Mesenteric fat pad (tissue), 1 donor: ENCODE results near the gene OTP. TPM values are rescaled to one million over a fixed set of nuclear protein-coding genes. Genes with fewer than 3 reads are reported as not detected.

Source experiments
- DNase-seq: peaks from one replicate; pipeline ENCODE4 v3.0.0-alpha.2; 2020; ENCODE audit warnings: low spot score
- long read RNA-seq: library from polyadenylated mRNA; unstranded; transcript quantifications from one replicate; pipeline ENCODE4 v2.0.0, GENCODE V29; 2020
- total RNA-seq: library from RNA; stranded (reverse); fragmentation: NEBNext Ultra II Directional; extraction: Animal tissue kit (Norgen Biotek cat#: 25700); gene quantifications from one replicate; pipeline ENCODE4 v1.2.1, GENCODE V29; 2021
- donor health status: DM: yes; HTN: yes; CAD: no.

The OTP gene
- total RNA-seq, result not detected
- long read RNA-seq, result 0 reads

DNA sequence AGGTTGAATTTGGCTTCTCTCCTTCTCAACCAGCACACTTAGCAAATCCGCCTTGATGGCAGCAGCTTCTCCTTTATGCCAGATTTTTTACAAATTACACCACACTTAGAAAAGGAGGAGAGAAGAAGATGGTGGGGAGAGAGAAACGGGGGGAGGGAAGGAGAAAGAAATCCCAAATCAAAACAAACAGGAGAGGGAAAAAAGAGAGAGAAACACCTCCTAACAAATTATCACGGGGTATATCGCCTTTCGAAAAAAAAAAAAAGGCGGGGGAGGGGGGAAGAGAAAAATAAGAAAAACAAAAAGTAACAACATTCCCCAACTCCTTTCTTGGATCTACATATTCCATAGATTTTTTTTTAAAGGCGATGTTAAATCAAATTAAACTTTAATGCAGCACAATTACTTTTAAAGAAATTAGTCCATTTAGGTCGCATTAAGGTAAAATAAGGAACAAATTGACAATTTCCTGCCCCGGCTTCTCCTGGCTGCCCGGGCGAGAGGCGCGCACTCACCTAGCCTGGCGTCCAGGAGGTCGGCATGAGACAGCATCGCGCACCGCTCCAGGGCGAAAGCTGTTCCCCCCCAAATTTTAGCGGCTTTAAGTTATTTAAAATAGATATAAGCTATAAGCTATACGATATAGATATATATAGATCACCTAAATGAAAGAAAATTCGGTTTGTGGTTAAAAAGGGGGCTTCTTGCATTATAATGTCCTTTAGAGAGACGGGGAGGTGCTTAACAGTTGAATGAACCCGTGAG lies at the start of gene OTP:
OTP (minus strand) TSS at position 716 of the 765 bp plus-strand sequence; CDS start at position 552, 164 bp downstream.
- no peak for DNase-seq

GRCh38 chr5:77683171-77683732 lies 44.7 kb upstream of the OTP start:
- DNase-seq, result no peak

DNA sequence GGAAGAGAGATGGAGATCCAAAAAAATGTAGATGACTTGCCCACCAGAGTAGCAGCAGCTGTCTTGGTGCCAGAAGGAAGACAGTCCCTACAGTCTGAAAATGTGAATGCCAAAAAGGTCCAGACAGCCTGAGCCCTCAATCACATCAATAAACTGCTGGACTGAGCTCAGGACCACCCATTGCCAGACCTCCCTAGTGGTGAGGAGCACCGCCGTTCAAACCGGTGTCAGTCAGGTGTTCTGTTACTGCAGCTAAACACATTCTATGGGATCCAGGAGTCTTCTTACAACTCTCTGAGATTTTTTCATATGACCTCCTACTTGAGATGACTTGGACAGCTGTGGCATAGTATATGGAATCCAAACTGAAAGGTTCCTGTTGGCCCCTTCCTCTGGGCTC lies 32.0 kb upstream of the OTP start:
- DNase-seq, result no peak

GRCh38 chr5:77669677-77670076 lies 31.2 kb upstream of the OTP start:
- DNase-seq, result no peak

GRCh38 chr5:77663090-77663863 lies 24.8 kb upstream of the OTP start:
- DNase-seq, result no peak

DNA sequence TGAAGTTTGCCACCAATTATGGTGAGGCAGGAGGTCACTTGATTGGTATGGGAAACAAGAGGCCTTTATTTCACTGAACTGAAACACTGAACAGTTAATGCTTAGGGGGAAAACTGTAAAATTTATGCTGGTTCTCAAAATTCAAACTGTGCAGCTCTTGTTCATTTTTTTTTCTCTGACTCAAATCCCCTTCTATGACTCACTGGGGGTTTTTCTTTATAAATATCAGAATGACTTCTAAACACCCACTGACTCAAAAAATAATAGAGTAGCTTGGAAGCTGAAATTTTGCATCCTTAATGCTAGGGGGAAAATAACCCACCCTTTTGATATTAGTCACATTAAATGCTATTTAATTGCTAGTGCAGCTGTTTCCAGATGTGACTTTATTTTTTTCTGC lies 24.1 kb upstream of the OTP start:
- no peak for DNase-seq

- DNase-seq, result no peak
Measured at GRCh38 chr5:77658662-77659061, 20.1 kb upstream of the OTP start.

- no peak for DNase-seq
Measured at GRCh38 chr5:77651343-77651742, 12.8 kb upstream of the OTP start.

- DNase-seq, result no peak
Measured at GRCh38 chr5:77650686-77651085, 12.2 kb upstream of the OTP start.

- no peak for DNase-seq
Measured at GRCh38 chr5:77649776-77650175, 11.3 kb upstream of the OTP start.

- DNase-seq, result no peak
Measured at GRCh38 chr5:77645995-77646639, 7.6 kb upstream of the OTP start.

GRCh38 chr5:77645158-77645994 lies 6.9 kb upstream of the OTP start:
- DNase-seq, result no peak

DNA sequence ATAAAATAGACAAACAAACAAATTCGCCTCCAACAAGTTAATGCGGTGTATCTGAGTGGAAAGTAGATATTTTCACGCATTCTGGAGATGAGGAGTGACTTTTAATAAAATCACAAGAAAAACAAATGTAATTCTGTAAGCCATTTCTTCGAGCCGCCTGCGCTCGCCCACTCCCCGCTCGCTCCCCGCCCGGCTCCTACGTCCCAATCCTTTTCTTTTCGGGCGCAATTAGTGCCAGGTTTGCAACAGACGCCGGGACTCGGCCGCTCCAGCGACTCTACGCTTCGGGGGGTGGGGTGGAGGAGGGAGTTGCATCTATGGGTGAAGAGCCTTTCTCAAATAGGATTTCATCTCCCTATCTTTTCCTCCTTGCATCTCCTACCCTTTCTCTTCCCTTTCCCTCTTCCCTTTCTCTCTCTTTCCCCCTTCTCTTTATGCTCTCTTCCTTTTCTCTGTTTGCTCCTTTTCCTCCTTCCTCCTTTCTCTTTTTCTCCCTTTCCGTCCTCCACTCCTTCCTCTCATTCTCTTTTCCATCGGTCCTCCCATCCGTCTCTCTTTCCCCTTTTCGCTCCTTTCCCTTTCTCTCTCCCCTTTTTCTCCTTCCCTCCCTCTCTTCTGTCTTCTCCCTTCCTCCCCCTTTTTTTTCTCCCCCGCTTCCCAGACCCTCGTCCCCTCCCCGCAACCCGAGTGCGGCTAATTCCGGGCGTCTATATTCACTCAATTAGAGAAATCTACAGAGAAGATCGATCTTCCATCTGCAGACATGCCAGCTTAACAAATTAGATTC lies 6.1 kb upstream of the OTP start:
- DNase-seq, result no peak

- no peak for DNase-seq
Measured at GRCh38 chr5:77643654-77644370, 5.3 kb upstream of the OTP start.

- no peak for DNase-seq
Measured at GRCh38 chr5:77642738-77643653, 4.5 kb upstream of the OTP start.

DNA sequence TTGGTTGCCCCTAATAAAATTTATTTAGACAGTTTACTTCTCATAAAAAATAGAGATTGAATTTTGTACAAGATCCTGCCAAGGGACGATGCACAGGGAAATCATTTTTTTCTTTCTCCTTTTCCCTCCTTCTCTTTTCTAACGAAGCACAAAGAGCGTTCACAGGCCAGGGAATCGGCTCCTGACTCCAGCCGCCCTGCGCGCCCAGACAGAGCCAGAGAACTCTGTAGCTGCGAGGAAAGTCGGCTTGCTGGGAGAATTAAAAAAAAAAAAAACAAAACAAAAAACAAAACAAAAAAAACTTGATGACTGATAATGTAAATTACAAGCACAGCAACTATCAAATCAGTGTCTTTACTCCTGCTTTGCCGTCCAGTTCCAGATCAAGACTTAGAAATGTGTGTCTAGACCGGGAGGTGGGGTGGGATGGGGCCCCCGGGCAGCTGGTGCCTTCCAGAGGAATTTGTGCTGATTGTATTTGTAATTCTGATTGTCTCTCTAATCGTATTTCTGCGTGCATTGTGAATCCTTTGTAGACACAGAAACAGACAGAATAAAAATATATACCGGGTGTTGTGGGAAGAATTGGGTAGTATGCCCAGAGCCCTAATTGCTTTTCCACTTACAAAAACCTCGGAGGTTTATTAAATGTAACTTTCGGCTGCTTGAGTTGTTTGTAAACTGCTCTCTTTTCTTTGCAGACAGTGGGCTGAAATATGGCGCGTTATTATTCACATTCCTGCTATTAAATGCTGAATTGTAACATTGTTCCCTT lies 3.6 kb upstream of the OTP start:
- DNase-seq, result no peak

GRCh38 chr5:77641397-77641943 lies 3.0 kb upstream of the OTP start:
- no peak for DNase-seq
